MM.1S (cell line): ENCODE measurements around the gene C10orf95.

Experiments used
- DNase-seq: peaks from one replicate; pipeline ENCODE4 v3.0.0-alpha.2; 2015
- H2AFZ ChIP-seq: fragments of 300-600 bp; sonication (generic); 2 replicates; pipeline ENCODE4 v1.6.0; 2016; ENCODE audit warnings: antibody characterized with exemption, low read length
- H3F3A ChIP-seq: fragments of 300-600 bp; sonication (generic); 2 replicates; pipeline ENCODE4 v1.6.1; 2016; ENCODE audit warnings: mild to moderate bottlenecking, antibody characterized with exemption, low read length, moderate library complexity, mixed read lengths; ENCODE audit not compliant: insufficient read depth
- H3K27ac ChIP-seq: fragments of 300-600 bp; sonication (generic); 2 replicates; pipeline ENCODE4 v1.5.1; 2016; ENCODE audit warnings: mild to moderate bottlenecking, low read length
- H3K27me3 ChIP-seq: fragments of 300-600 bp; sonication (generic); replicated peaks from 2 replicates; pipeline ENCODE4 v1.6.0; 2016; ENCODE audit warnings: low read length; ENCODE audit not compliant: insufficient read depth
- H3K36me3 ChIP-seq: fragments of 300-600 bp; sonication (generic); replicated peaks from 2 replicates; pipeline ENCODE4 v1.6.1; 2016; ENCODE audit warnings: mild to moderate bottlenecking, low read length, mixed read lengths; ENCODE audit not compliant: insufficient read depth
- H3K4me1 ChIP-seq: fragments of 300-600 bp; sonication (generic); 2 replicates; pipeline ENCODE4 v1.6.1; 2016; ENCODE audit warnings: low read length, mixed read lengths
- H3K4me2 ChIP-seq: fragments of 300-600 bp; sonication (generic); 2 replicates; pipeline ENCODE4 v1.6.0; 2016; ENCODE audit warnings: low read depth, low read length
- H3K4me3 ChIP-seq: fragments of 300-600 bp; sonication (generic); 2 replicates; pipeline ENCODE4 v1.5.1; 2016; ENCODE audit warnings: low read length, mixed read lengths
- H3K79me2 ChIP-seq: fragments of 300-600 bp; sonication (generic); 2 replicates; pipeline ENCODE4 v1.6.1; 2016; ENCODE audit warnings: mixed run types, low read length, mixed read lengths
- H3K9ac ChIP-seq: fragments of 300-600 bp; sonication (generic); 2 replicates; pipeline ENCODE4 v1.6.1; 2016; ENCODE audit warnings: low read length, mixed read lengths
- H3K9me2 ChIP-seq: fragments of 300-600 bp; sonication (generic); replicated peaks from 2 replicates; pipeline ENCODE4 v1.6.1; 2016; ENCODE audit warnings: mild to moderate bottlenecking, low read length, mixed read lengths; ENCODE audit not compliant: insufficient read depth
- H3K9me3 ChIP-seq: fragments of 300-600 bp; sonication (generic); replicated peaks from 2 replicates; pipeline ENCODE4 v1.6.1; 2016; ENCODE audit warnings: mild to moderate bottlenecking, low read length, mixed read lengths; ENCODE audit not compliant: insufficient read depth
- H4K20me1 ChIP-seq: fragments of 300-600 bp; sonication (generic); 2 replicates; pipeline ENCODE4 v1.6.1; 2016; ENCODE audit warnings: mild to moderate bottlenecking, low read length, moderate library complexity, mixed read lengths; ENCODE audit not compliant: insufficient read depth
- CTCF ChIP-seq: fragments of 300-600 bp; sonication (generic); IDR thresholded peaks from 2 replicates; pipeline ENCODE4 v1.5.1; 2016; ENCODE audit warnings: antibody characterized with exemption, low read length, mixed read lengths
- EZH2 ChIP-seq: fragments of 300-600 bp; sonication (generic); optimal IDR thresholded peaks from 2 replicates; pipeline ENCODE3; 2017; ENCODE audit warnings: low read depth, mild to moderate bottlenecking, antibody characterized with exemption, low read length, mixed read lengths
- EZH2phosphoT487 ChIP-seq: fragments of 300-600 bp; sonication (generic); IDR thresholded peaks from 2 replicates; pipeline ENCODE4 v1.6.1; 2018; ENCODE audit warnings: antibody characterized with exemption, low read length

Gene C10orf95

GRCh38 chr10:102437515-102437914, 13.8 kb downstream of the C10orf95 start:
- peaks cover 5% of the 10 kb centered on the region; the same call in 1 of the 2 replicates for H3F3A ChIP-seq
- H3K4me2 ChIP-seq = no peak overlapping the region
- no peaks in the 10 kb centered on the region for H3K36me3 ChIP-seq
- peaks cover 19% of the 10 kb centered on the region for H3K27me3 ChIP-seq
- H2AFZ ChIP-seq = no peak overlapping the region
- no peak overlapping the region for H3K9ac ChIP-seq
- TF ChIP-seq EZH2 = no peak
- TF ChIP-seq EZH2phosphoT487 = no peak
- no peak for TF ChIP-seq CTCF
- no peaks in the 10 kb centered on the region for H3K9me2 ChIP-seq
- no peaks in the 10 kb centered on the region for H3K9me3 ChIP-seq
- no peak overlapping the region for H3K27ac ChIP-seq
- H3K79me2 ChIP-seq = no peaks in the 10 kb centered on the region
- no peak for DNase-seq
- H4K20me1 ChIP-seq = no peaks in the 10 kb centered on the region
- H3K4me3 ChIP-seq = no peak overlapping the region
- peaks cover 6% of the 10 kb centered on the region; the same call in 1 of the 2 replicates for H3K4me1 ChIP-seq

GRCh38 chr10:102436312-102436711, 15.0 kb downstream of the C10orf95 start:
- H3F3A ChIP-seq = peaks cover 10% of the 10 kb centered on the region; the same call in 1 of the 2 replicates
- no peaks in the 10 kb centered on the region for H3K9me2 ChIP-seq
- H3K4me3 ChIP-seq = no peak overlapping the region
- TF ChIP-seq EZH2phosphoT487 (no peak), EZH2 (no peak), CTCF (no peak)
- H3K79me2 ChIP-seq = peaks cover 11% of the 10 kb centered on the region
- H2AFZ ChIP-seq = no peak overlapping the region
- H3K4me2 ChIP-seq = no peak overlapping the region; the same call in 1 of the 2 replicates
- no peak overlapping the region for H3K27ac ChIP-seq
- no peaks in the 10 kb centered on the region for H4K20me1 ChIP-seq
- no peaks in the 10 kb centered on the region for H3K9me3 ChIP-seq
- no peaks in the 10 kb centered on the region for H3K36me3 ChIP-seq
- peaks cover 19% of the 10 kb centered on the region for H3K27me3 ChIP-seq
- H3K4me1 ChIP-seq = peaks cover 11% of the 10 kb centered on the region; the same call in 1 of the 2 replicates
- no peak for DNase-seq
- no peak overlapping the region for H3K9ac ChIP-seq

- H3K36me3 ChIP-seq = no peaks in the 10 kb centered on the region
- TF ChIP-seq EZH2phosphoT487 (no peak), CTCF (no peak), EZH2 (no peak)
- peaks cover 19% of the 10 kb centered on the region for H3K27me3 ChIP-seq
- H3K9me3 ChIP-seq = no peaks in the 10 kb centered on the region
- peak overlapping the region; percentile 71 for H3K4me2 ChIP-seq
- H3K4me1 ChIP-seq = peaks cover 11% of the 10 kb centered on the region; the same call in 1 of the 2 replicates
- peak overlapping the region; percentile 81; the same call in 1 of the 2 replicates for H2AFZ ChIP-seq
- no peak for DNase-seq
- H3K4me3 ChIP-seq = peak overlapping the region; percentile 42; the same call in 1 of the 2 replicates
- H3K9me2 ChIP-seq = no peaks in the 10 kb centered on the region
- peaks cover 12% of the 10 kb centered on the region for H3K79me2 ChIP-seq
- H3K9ac ChIP-seq = no peak overlapping the region
- no peak overlapping the region for H3K27ac ChIP-seq
- H3F3A ChIP-seq = peaks cover 10% of the 10 kb centered on the region; the same call in 1 of the 2 replicates
- no peaks in the 10 kb centered on the region for H4K20me1 ChIP-seq
These were observed 15.7 kb downstream of the C10orf95 start for GRCh38 chr10:102435529-102436233.
